Large intestine (tissue), 3 donors: Measurements from ENCODE around the gene MMAA. TPM values are rescaled to one million over a fixed set of nuclear protein-coding genes. Genes with fewer than 3 reads are reported as not detected.
"Not testable (repeated sequence)": the region's sequence is repeated elsewhere in the genome, so short reads cannot be mapped to it uniquely, and the experiment has no call there.

Source experiments
- DNase-seq, 2 donors: peaks; one replicate each; pipeline versions ENCODE4 v3.0.0 to v3.0.0-alpha.2; 2013
- H3K27ac ChIP-seq: one replicate; pipeline ENCODE4 v1.5.1; 2013; ENCODE audit warnings: low read length
- H3K27me3 ChIP-seq: 2 replicates; pipeline ENCODE4 v1.6.1; 2013; ENCODE audit warnings: low read length; ENCODE audit not compliant: control insufficient read depth, insufficient read depth
- H3K36me3 ChIP-seq: 2 replicates; pipeline ENCODE4 v1.6.1; 2013; ENCODE audit warnings: low read length; ENCODE audit not compliant: control insufficient read depth, insufficient read depth
- H3K4me1 ChIP-seq: one replicate; pipeline ENCODE4 v1.6.1; 2013; ENCODE audit warnings: low read length; ENCODE audit not compliant: control insufficient read depth, insufficient read depth
- H3K4me3 ChIP-seq: one replicate; pipeline ENCODE4 v1.5.1; 2013; ENCODE audit warnings: low read length
- H3K9me3 ChIP-seq: one replicate; pipeline ENCODE4 v1.6.1; 2013; ENCODE audit warnings: mild to moderate bottlenecking, low read depth, low read length, moderate library complexity; ENCODE audit not compliant: control insufficient read depth
- WGBS: methylation state at CpG from one replicate; pipeline ENCODE4 v1.1.5; 2013; ENCODE audit warnings: low lambda C conversion rate; ENCODE audit not compliant: insufficient coverage; 5-methylcytosine and 5-hydroxymethylcytosine counted together
- polyA plus RNA-seq: library from polyadenylated mRNA; unstranded; fragments of 120-200 nt; gene quantifications from one replicate; pipeline ENCODE4 v1.2.1, GENCODE V29; 2013

Gene MMAA
- polyA plus RNA-seq, 1 donor = 13.7 TPM

GRCh38 chr4:145679520-145679919 is 60.3 kb downstream of the MMAA start:
- Histone ChIP-seq H3K27me3 (no peaks in the 10 kb centered on the region), H3K36me3 (no peaks in the 10 kb centered on the region), H3K27ac (no peak overlapping the region), H3K4me1 (no peaks in the 10 kb centered on the region), H3K9me3 (peaks cover 4% of the 10 kb centered on the region), H3K4me3 (no peak overlapping the region)
- peak; percentile 22 to 69 for DNase-seq
- no CpG with 5 or more reads among the region's 1 CpG for WGBS

DNA sequence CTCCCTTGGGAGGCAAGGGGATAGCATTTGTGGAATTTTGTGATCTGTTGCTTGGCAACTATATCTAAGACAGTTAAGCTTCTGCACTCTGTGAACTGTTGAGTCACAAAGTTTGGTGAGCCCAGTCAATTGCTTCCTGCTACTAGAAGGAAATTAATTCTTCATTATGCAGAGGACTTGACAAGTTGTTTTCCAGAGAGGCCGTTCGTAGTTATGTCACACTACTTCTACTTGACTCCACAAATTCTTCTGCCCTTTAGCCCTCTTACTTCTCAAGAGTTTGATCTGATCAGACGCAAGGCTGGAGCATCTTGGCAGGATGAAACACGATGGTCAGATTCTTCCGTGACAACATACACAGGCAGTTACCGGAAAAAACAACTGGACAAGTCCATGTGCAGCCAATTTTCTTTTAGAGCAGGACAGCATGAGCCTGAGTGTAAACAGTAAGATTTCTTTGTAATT is 60.8 kb downstream of the MMAA start, which contains the start of gene C4orf51:
Gene C4orf51 (plus strand): TSS at position 156 of the 465 bp plus-strand sequence. CDS start 58 bp downstream, at position 214.
- DNase-seq = peak; percentile 68 to 86

DNA sequence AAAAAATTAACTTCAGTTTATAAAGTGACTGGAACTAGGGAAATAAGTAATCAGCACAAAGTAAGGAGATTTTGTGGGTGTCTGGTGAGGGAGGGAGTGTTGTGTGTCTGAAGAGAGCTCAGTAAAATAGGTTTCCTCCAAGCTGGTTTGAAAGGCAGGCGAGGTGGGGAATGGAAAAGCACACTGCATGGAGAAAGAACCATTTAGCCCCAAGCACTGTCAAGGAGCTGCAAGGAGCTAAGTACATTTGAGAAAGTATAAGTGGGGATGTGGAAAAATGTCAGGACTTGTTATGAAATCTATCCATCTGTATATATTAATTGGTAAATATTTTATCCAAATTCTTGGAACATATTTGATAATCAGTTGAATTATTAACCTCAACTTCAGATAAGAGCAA is 61.7 kb downstream of the MMAA start:
- H3K9me3 ChIP-seq = peaks cover 4% of the 10 kb centered on the region
- H3K36me3 ChIP-seq = no peaks in the 10 kb centered on the region
- no peak overlapping the region for H3K27ac ChIP-seq
- no peaks in the 10 kb centered on the region for H3K27me3 ChIP-seq
- peak in 1 of 2 donors; percentile 42 for DNase-seq
- no peaks in the 10 kb centered on the region for H3K4me1 ChIP-seq
- no peak overlapping the region for H3K4me3 ChIP-seq
- no CpG with 5 or more reads among the region's 1 CpG for WGBS

More for the DNA sequence above, 60.8 kb downstream of the MMAA start, which contains the start of gene C4orf51:
- H3K36me3 ChIP-seq = no peaks in the 10 kb centered on the region
- H3K27me3 ChIP-seq = no peaks in the 10 kb centered on the region
- peaks cover 4% of the 10 kb centered on the region for H3K9me3 ChIP-seq
- no peak within 1 kb of the TSS for H3K4me3 ChIP-seq
- 0% methylated on average over 4 of the region's 6 CpGs for WGBS
- H3K4me1 ChIP-seq = no peaks in the 10 kb centered on the region
- peak within 1 kb of the TSS; percentile 9 for H3K27ac ChIP-seq

DNA sequence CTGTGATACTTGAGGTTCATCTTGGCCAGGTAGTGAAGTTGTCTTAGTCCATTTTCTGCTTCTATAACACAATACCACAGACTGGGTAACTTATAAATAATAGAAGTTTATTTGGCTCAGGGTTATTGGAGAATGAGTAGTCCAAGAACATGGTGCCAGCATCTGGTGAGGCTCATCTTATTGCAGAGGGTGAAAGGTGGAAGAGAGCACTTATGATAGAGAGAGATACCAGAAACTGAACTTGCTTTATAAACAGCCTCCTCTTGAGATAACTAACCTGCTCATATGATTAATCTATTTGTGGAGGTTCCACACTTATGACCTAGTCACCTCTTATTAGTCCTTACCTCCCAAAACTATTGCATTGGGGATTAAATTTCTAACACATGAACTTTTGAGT is 62.3 kb downstream of the MMAA start:
- Histone ChIP-seq H3K27ac (no peak overlapping the region), H3K4me3 (no peak overlapping the region), H3K4me1 (no peaks in the 10 kb centered on the region), H3K27me3 (no peaks in the 10 kb centered on the region), H3K9me3 (peaks cover 4% of the 10 kb centered on the region), H3K36me3 (no peaks in the 10 kb centered on the region)
- peak in 1 of 2 donors; percentile 14 for DNase-seq

GRCh38 chr4:145681956-145682355 is 62.8 kb downstream of the MMAA start:
- DNase-seq = no peak
- Histone ChIP-seq H3K9me3 (peaks cover 4% of the 10 kb centered on the region), H3K4me1 (no peaks in the 10 kb centered on the region), H3K36me3 (no peaks in the 10 kb centered on the region), H3K4me3 (no peak overlapping the region), H3K27me3 (no peaks in the 10 kb centered on the region), H3K27ac (no peak overlapping the region)
- no CpG with 5 or more reads among the region's 1 CpG for WGBS

GRCh38 chr4:145686991-145687390 is 67.8 kb downstream of the MMAA start:
- Histone ChIP-seq H3K4me3 (no peak overlapping the region), H3K9me3 (no peaks in the 10 kb centered on the region), H3K27ac (no peak overlapping the region), H3K36me3 (no peaks in the 10 kb centered on the region), H3K27me3 (no peaks in the 10 kb centered on the region), H3K4me1 (no peaks in the 10 kb centered on the region)
- no CpG with 5 or more reads among the region's 2 CpGs for WGBS
- no peak for DNase-seq

DNA sequence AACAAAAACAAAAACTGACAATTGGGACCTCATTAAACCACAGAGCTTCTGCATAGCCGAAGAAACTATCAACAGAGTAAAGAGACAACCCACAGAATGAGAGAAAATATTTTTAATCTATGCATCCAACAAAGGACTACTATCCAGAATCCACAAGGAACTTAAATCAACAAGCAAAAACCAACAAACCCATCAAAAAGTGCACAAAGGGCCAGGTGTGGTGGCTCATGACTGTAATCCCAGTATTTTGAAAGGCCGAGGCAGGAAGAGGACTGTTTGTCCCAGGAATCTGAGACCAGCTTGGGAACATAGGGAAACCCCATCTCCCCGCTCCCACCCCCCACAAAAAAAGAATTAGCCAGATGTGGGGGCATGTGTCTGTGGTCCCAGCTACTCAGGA is 71.4 kb downstream of the MMAA start:
- Histone ChIP-seq H3K4me1 (no peaks in the 10 kb centered on the region), H3K9me3 (peaks cover 3% of the 10 kb centered on the region), H3K27ac (no peak overlapping the region), H3K36me3 (no peaks in the 10 kb centered on the region), H3K4me3 (no peak overlapping the region), H3K27me3 (no peaks in the 10 kb centered on the region)
- no CpG with 5 or more reads among the region's 3 CpGs for WGBS
- no peak for DNase-seq

- not testable (repeated sequence) for H3K36me3 ChIP-seq, H3K27ac ChIP-seq, H3K9me3 ChIP-seq, DNase-seq, H3K4me3 ChIP-seq, H3K27me3 ChIP-seq, H3K4me1 ChIP-seq
- WGBS = no CpG with 5 or more reads among the region's 2 CpGs
These were observed 72.2 kb downstream of the MMAA start for GRCh38 chr4:145691416-145691815.

DNA sequence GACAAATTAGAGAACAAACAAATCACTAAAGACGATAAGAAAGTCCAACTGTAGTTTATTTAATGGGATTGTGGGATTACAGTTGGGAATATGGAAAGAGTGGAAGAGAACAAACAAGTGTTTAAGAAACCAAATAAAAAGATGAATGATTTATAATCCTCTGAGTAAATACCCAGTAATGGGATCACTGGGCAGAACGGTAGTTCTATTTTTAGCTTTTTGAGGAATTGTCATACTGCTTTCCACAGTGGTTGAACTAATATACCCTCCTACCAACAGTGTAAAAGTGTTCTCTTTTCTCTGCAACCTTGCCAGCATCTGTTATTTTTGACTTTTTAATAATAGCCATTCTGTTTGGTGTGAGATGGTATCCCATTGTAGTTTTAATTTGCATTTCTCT is 75.7 kb downstream of the MMAA start:
- no peak for DNase-seq

DNA sequence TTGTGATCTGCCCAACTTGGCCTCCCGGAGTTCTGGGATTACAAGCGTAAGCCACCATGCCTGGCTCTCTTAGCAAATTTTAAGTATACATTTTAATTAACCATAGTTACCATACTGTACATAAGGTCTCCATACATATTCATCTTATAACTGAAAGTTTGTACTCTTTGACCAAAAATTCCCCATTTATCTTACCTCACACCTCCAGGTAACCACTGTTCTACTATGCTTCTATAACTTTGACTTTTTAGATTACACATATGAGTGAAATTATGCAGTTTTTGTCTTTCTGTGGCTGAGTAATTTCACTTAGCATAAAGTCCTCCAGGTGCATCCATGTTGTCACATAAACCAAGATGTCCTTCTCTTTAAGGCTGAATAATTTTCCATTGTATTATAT is 78.1 kb downstream of the MMAA start:
- Histone ChIP-seq H3K27ac (no peak overlapping the region), H3K4me1 (no peaks in the 10 kb centered on the region), H3K9me3 (peaks cover 3% of the 10 kb centered on the region), H3K27me3 (no peaks in the 10 kb centered on the region), H3K4me3 (no peak overlapping the region), H3K36me3 (no peaks in the 10 kb centered on the region)
- no CpG with 5 or more reads among the region's 2 CpGs for WGBS
- DNase-seq = no peak

More for the DNA sequence above, 75.7 kb downstream of the MMAA start:
- no peaks in the 10 kb centered on the region for H3K36me3 ChIP-seq
- peaks cover 3% of the 10 kb centered on the region for H3K9me3 ChIP-seq
- H3K4me3 ChIP-seq = no peak overlapping the region
- no peaks in the 10 kb centered on the region for H3K4me1 ChIP-seq
- no peaks in the 10 kb centered on the region for H3K27me3 ChIP-seq
- no peak overlapping the region for H3K27ac ChIP-seq
- WGBS = 57% methylated on average over 1 of the region's 2 CpGs

GRCh38 chr4:145698507-145698906 is 79.3 kb downstream of the MMAA start:
- no peaks in the 10 kb centered on the region for H3K36me3 ChIP-seq
- no peaks in the 10 kb centered on the region for H3K4me1 ChIP-seq
- H3K27me3 ChIP-seq = no peaks in the 10 kb centered on the region
- peaks cover 3% of the 10 kb centered on the region for H3K9me3 ChIP-seq
- H3K27ac ChIP-seq = no peak overlapping the region
- no peak overlapping the region for H3K4me3 ChIP-seq
- DNase-seq = no peak
- WGBS = no CpG with 5 or more reads among the region's 2 CpGs
